Stimulated activated naive CD4-positive, alpha-beta T cell (primary cell): Measurements from ENCODE around the gene CAGE1.

Source experiments
- DNase-seq, 6 experiments: peaks; one replicate each; lab custom pipeline; 2025; lab: John Stamatoyannopoulos, UW

The CAGE1 gene

GRCh38 chr6:7389451-7390225 is at the start of gene CAGE1, which contains the start of gene RIOK1:
CAGE1 (minus strand) TSS chr6:7389742; CDS start chr6:7387173, 2,569 bp downstream.
RIOK1 (plus strand) TSS chr6:7389808; CDS start chr6:7390003, 195 bp downstream.
- DNase-seq = peak; percentile 89 to 97 (median 92)

- DNase-seq = peak in 2 of 6 experiments; percentile 18 to 19
Observed at GRCh38 chr6:7439228-7439627, 49.7 kb upstream of the CAGE1 start.

- no peak for DNase-seq
Observed at GRCh38 chr6:7438011-7438410, 48.5 kb upstream of the CAGE1 start.

- DNase-seq = no peak
Observed at GRCh38 chr6:7434672-7435071, 45.1 kb upstream of the CAGE1 start.

- DNase-seq = no peak
Observed at GRCh38 chr6:7433121-7433617, 43.6 kb upstream of the CAGE1 start.

- DNase-seq = no peak
Observed at GRCh38 chr6:7432391-7433120, 43.0 kb upstream of the CAGE1 start.

- DNase-seq = no peak
Observed at GRCh38 chr6:7431674-7432390, 42.3 kb upstream of the CAGE1 start.

- no peak for DNase-seq
Observed at GRCh38 chr6:7431313-7431673, 41.8 kb upstream of the CAGE1 start.

- DNase-seq = no peak
Observed at GRCh38 chr6:7426447-7427169, 37.1 kb upstream of the CAGE1 start.

- DNase-seq = no peak
Observed at GRCh38 chr6:7425808-7426190, 36.3 kb upstream of the CAGE1 start.

GRCh38 chr6:7424967-7425807 is 35.6 kb upstream of the CAGE1 start:
- no peak for DNase-seq

GRCh38 chr6:7424058-7424457 is 34.5 kb upstream of the CAGE1 start:
- DNase-seq = no peak

- DNase-seq = no peak
Observed at GRCh38 chr6:7421066-7421465, 31.5 kb upstream of the CAGE1 start.

- DNase-seq = no peak
Observed at GRCh38 chr6:7419065-7419464, 29.5 kb upstream of the CAGE1 start.

GRCh38 chr6:7418238-7418905 is 28.8 kb upstream of the CAGE1 start:
- no peak for DNase-seq

- no peak for DNase-seq
Observed at GRCh38 chr6:7417684-7418083, 28.1 kb upstream of the CAGE1 start.

- DNase-seq = no peak
Observed at GRCh38 chr6:7414811-7415210, 25.3 kb upstream of the CAGE1 start.

GRCh38 chr6:7413151-7413823 is 23.7 kb upstream of the CAGE1 start:
- no peak for DNase-seq

GRCh38 chr6:7411328-7411727 is 21.8 kb upstream of the CAGE1 start:
- DNase-seq = no peak

- no peak for DNase-seq
Observed at GRCh38 chr6:7410851-7411250, 21.3 kb upstream of the CAGE1 start.
